Measurements from ENCODE around the gene TMEM59.

TMEM59 gene

GRCh38 chr1:53981220-53981619, 71.8 kb downstream of the TMEM59 start:
- TF ChIP-seq CEBPB (IDR thresholded peaks at IDR 0.05) (no peak), TAF1 (IDR thresholded peaks at IDR 0.05; ENCODE audit: low read depth) (no peak), ZBTB7A (IDR thresholded peaks at IDR 0.05; ENCODE audit: low read depth) (no peak), NFIC (IDR thresholded peaks at IDR 0.05) (no peak), CREB1 (IDR thresholded peaks at IDR 0.05; ENCODE audit: low read depth) (no peak), YY1 (IDR thresholded peaks at IDR 0.05; ENCODE audit: low read depth) (no peak), EGR1 (IDR thresholded peaks at IDR 0.05) (no peak), TCF12 (IDR thresholded peaks at IDR 0.05; ENCODE audit: low read depth) (no peak), USF1 (IDR thresholded peaks at IDR 0.05) (no peak), RAD21 (IDR thresholded peaks at IDR 0.05; ENCODE audit: low read depth) (no peak)

GRCh38 chr1:53979712-53980450, 73.1 kb downstream of the TMEM59 start:
- TF ChIP-seq CREB1 (IDR thresholded peaks at IDR 0.05; ENCODE audit: low read depth), result no peak
- no peak for TF ChIP-seq TEAD4 (IDR thresholded peaks at IDR 0.05)
- no peak for TF ChIP-seq TAF1 (IDR thresholded peaks at IDR 0.05; ENCODE audit: low read depth)
- no peak for TF ChIP-seq REST (IDR thresholded peaks at IDR 0.05; ENCODE audit: low read depth)
- no peak for TF ChIP-seq ZBTB7A (IDR thresholded peaks at IDR 0.05; ENCODE audit: low read depth)
- no peak for TF ChIP-seq YY1 (IDR thresholded peaks at IDR 0.05; ENCODE audit: low read depth)
- TF ChIP-seq EP300 (IDR thresholded peaks at IDR 0.05; ENCODE audit: borderline replicate concordance), result no peak
- TF ChIP-seq EGR1 (IDR thresholded peaks at IDR 0.05), result no peak
- no peak for TF ChIP-seq RAD21 (IDR thresholded peaks at IDR 0.05; ENCODE audit: low read depth)
- no peak for TF ChIP-seq TCF12 (IDR thresholded peaks at IDR 0.05; ENCODE audit: low read depth)
- TF ChIP-seq CEBPB (IDR thresholded peaks at IDR 0.05), result no peak
- TF ChIP-seq MAX (IDR thresholded peaks at IDR 0.05), result no peak
- TF ChIP-seq NFIC (IDR thresholded peaks at IDR 0.05), result no peak
